Embryonic facial prominence (tissue), 1 donor: ENCODE data around the gene MYOM1.
"Not testable (repeated sequence)": the region's sequence is repeated elsewhere in the genome, so short reads cannot be mapped to it uniquely, and the experiment has no call there.

ENCODE experiments used
- DNase-seq: peaks from one replicate; pipeline ENCODE4 v3.0.0-alpha.2; 2016; ENCODE audit errors: extremely low spot score

The MYOM1 gene

DNA sequence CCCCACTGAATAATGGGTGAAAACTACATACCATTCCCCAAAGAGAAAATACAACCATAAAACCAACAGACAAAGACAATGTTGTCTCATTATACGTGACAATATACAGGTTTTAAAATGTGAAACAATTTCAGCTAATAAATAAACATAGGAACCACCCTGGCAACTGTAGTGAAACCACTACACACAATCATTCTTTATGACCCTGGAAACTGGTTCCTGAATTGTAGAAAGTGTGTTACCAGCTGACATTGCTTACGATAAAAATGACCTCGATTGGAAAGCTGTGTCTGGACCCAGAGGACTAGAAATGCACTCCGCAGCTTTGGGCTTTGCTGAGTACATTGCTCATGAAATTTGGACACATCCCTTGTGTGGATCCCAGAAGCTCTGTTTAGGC, 132.9 kb downstream of the MYOM1 start:
- no peak for DNase-seq

DNA sequence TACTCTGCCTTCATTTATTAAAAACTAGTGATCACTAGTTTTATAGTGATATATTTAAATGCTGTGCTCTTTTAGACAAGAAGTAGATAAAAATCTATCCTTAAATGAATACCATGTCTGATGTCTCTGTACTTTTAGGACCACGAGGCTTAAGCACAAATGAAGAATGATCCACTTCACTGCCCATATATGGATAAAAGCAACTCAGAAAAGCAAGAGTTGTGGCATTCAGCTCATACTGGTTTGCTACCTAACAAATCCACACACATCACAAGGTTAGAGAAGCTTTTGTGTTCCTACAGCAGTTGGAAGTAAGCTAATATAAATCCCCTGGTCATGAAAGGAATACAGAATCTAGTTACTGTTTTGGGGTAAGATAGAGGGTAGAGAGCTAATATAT, 134.2 kb downstream of the MYOM1 start:
- no peak for DNase-seq

DNA sequence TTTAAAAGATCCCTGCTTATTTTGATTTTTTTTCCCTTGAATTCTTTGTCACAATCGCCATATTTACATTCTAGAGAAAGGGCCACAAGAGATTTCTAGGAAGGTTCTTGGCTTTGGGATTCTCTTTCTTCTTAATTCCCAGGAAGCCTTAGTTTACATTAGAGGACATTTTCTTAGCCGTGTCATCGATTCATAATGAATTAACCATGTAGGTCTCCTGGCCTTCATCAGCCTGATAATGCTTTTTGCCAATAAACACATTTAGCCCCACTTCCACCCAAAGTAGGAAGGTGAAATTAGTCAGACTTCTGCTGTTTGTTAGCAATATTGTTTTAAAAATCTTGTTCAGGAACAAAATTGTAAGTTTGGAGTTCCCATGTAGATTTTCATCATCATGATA, 135.6 kb downstream of the MYOM1 start:
- no peak for DNase-seq

DNA sequence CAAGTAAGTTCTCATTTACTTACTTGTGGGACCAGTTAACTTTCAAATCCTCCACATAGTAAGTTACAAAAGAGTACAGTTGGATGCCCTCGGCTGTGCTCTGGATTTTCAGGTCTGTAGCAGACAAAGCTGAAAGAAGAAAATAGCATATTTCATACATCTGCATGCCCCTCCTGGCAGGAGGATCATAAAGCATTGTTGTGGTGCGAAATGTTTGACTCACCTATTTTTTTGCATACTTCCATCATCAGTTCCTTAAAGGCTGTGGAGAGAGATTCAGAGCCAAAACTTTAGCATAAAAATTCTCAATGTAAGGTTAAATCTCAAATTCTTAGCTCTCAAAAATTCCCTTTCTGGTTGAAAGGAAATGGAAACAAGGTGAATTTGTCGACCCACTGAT, 136.0 kb downstream of the MYOM1 start:
- no peak for DNase-seq

DNA sequence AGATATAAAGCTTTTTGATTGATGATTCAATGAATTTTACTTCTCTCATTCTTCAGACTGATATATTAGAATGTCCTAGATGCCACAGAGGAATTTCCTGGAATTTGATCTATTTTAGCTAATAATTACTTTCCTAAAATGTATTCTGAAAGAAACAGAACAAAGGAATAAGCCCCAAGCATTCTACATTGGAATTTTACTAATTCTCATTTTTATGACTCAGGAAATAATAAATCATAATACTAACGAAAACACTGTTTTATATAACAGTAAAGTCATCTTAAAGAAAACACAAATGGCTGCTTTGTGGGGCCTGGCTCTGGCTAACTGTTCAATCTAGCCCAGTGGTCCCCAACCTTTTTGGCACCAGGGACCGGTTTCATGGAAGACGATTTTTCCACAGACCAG, 138.2 kb downstream of the MYOM1 start:
- DNase-seq = no peak

DNA sequence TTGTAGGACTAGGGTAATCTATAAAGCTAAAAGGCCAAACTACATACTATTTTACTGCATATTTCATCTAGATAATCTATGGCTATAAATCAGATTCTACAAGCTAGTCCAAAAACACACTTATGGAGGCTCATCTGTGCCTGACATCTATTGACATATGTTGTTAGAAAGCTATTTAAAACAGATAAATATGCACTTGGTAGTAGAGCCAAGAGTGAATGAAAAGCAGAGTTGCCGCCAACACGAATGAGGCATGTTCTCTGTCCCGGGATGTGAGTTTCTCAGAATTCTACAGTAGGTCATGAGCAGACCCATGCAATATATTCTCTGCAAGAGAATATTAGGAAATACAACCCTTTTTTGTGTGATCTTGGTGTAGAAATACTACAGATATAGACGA, 140.1 kb downstream of the MYOM1 start:
- no peak for DNase-seq

DNA sequence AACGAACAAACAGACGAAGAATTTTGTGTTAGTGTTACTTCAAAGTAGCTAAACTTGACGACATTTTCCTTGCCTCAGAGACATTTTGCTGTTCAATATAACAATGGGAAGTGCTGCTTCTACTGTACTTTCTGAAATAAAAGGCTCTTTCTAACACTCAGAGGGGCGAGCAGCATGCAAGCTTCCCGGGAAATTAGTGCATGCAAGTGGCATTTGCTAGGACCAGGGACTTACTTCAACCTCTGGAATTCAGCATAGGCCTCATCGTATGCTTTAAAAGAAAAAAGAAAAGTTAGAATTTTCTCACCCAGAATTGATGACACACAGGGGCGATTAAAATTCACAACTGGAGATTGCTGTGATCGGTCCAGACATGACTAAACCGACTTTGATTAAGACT, 144.3 kb downstream of the MYOM1 start:
- DNase-seq = no peak

DNA sequence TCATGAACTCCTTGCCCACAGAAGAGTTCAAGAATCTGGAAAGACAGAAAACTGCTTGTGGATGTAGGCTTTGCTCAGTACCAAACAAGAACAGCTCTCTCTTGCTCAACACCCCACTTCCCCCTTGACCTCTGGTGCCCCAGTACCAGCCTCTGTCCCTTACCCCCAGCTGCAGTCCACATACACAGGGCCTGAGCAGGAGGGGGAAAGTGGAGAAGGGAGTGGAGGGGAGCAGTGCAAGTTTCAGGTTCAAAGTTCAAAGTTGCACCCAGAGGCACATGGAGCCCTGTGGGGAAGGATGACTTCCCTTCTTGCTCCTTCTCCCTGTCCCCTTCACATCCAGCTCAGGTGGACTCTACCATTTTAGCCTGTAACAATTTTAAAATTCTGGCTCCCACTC, 145.7 kb downstream of the MYOM1 start:
- no peak for DNase-seq

DNA sequence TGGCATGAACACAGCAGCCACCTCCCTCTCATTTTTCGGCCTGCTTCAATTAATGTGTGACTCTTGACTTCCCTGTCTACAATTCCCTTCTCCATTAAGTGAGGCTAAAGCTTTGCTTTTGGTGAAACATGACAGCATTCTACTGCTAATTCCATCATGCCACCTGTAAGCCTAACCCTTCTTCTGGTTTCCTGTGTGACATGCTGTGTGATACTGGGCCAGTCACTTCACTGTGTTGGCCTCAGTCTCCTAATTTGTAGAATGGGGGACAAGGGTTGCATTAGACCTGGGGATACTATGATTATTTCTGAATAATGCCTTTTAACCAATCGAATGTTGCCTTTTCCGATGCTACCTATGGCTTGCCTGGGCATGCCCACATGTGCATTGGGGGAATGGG, 146.4 kb downstream of the MYOM1 start:
- not testable (repeated sequence) for DNase-seq

DNA sequence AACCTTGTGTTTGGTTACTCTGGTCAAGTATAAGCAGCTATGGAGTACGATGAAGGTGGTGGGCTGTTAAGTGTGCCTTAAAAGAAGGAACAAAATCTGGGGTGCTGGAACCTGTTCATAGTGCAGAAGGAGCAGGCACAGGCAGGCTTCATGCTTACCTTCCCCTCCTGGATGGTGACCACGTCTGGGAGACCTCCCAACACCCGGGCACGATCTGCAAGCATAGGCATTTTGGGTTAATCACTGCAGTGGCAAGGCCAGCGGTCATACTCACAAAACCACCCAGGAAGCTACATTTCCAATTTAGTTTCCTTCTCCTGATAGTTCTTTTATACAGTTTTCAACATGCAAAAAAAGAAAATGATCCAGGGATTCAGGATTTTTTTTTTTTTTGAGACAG, 148.1 kb downstream of the MYOM1 start:
- DNase-seq = no peak

DNA sequence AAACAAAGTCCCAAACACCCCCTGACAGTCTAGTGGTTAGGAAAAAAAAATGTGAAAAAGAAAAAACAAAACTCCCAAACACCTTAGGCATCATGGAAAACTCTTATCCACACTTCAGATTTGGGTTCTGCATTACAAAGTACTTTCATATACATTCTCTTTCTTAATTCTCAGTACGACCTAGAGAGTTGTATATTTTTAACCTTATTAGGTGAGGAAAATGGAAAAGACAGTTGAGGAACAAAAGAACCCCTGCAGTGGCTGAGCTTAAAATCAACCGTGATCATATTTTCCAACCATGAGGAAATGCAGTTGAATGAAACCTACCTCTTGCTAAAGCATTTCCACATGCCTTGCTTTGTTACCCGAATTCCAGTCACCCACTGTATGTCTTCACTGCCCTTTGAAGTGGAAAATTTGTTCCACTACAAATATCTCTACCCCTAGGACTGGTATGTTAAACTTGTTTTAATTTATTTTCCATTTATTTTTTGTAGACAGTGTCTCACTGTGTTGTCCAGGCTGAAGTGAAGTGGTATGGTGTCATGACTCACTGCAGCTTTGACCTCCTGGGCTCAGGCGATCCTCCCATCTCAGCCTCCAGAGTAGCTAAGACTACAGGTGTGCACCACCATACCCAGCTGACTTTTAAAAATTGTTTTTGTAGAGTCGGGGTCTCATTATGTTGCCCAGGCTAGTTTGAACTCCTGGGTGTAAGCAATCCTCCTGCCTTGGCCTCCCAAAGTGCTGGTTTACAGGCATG, 149.9 kb downstream of the MYOM1 start:
- DNase-seq = no peak

DNA sequence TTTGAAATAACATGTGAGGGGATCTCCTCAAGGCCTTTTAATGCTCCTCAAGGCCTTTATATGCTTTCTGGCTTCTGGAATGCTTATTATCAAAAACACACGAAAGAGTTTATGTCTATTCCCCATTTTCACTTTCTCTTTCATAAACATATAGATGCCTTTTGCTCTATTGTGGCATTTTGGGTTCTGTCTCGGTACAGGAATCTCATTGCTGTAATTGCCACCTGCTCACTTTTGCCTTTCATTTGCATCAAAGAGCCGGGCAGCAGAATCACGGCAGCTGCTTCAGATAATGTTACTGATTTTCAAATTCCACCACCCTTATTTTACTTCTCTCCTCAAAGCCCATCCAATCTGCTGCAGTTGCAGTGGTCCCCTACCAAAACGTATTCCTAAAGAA, 152.0 kb downstream of the MYOM1 start:
- no peak for DNase-seq

DNA sequence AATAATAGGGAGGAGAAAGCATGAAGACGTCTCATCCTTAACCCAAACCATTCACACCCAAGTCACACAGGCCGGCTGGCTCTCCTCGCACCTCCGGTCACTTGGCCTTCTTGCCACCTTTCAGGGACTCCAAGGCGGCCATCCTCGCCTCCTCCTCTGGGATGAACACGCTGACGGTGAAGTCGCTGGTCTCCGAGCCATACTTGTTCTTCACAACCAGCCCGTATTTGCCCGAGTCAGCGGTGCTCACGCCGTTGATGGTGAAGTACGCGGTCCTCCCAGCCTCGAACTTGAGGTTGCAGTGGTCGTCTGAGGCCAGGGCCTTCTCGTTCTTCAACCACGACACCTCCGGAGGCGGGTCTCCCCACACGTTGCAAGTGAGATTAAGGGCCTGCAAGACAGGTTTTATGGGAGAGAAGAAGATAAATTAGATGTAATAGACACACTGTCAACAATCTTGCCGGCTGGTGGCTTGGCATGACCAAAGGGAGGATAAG, 152.6 kb downstream of the MYOM1 start:
- DNase-seq = no peak

DNA sequence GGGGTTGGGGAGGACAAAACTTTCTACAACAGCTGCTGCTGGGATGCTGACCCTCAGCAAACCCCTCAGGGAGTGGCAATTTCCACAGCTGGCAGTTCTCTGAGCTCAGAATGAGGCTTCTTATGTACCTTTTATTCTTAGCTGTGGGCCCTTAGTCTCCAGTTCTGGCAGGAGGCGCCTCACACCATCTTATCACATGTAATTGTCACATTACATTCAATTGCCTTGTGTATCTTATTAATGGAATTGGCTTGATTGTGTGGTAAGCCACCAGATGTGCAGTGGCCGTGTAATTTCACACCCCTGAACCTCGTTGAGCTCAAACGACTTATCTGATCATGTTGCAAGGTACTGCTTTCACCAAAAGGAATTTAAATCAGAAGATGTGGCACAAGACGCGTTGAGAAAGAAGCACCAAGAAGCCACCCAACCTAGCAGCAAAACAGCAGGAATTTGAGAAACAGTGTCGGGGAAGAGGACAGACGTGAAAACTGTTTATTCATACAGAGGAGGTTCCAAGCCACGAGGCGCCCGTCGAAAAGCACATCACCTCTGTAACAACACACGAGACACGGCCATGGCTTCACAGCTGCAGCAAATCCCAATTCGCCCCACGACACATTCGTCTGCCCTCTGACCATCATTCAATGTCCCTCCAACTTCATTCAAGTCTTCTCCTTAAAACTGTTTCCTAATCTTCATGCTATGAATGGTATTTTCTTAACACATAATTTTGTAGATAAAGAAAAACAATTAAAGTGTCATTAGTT, 153.2 kb downstream of the MYOM1 start:
- no peak for DNase-seq

DNA sequence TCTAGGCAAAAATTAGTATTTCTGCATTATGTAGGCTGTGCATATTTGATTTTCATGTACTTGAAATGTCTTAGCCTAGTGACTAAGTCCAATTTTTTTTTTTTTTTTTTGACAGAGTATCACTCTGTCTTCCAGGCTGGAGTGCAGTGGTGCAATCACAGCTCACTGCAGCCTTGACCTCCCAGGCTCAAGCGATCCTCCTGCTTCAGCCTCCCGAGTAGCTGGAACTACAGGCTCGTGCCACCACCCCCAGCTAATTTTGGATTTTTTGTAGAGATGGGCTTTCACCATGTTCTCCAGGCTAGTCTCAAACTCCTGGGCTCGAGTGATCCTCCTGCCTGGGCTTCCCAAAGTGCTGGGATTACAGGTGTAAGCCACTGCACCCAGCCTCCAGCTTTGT, 156.0 kb downstream of the MYOM1 start:
- not testable (repeated sequence) for DNase-seq

DNA sequence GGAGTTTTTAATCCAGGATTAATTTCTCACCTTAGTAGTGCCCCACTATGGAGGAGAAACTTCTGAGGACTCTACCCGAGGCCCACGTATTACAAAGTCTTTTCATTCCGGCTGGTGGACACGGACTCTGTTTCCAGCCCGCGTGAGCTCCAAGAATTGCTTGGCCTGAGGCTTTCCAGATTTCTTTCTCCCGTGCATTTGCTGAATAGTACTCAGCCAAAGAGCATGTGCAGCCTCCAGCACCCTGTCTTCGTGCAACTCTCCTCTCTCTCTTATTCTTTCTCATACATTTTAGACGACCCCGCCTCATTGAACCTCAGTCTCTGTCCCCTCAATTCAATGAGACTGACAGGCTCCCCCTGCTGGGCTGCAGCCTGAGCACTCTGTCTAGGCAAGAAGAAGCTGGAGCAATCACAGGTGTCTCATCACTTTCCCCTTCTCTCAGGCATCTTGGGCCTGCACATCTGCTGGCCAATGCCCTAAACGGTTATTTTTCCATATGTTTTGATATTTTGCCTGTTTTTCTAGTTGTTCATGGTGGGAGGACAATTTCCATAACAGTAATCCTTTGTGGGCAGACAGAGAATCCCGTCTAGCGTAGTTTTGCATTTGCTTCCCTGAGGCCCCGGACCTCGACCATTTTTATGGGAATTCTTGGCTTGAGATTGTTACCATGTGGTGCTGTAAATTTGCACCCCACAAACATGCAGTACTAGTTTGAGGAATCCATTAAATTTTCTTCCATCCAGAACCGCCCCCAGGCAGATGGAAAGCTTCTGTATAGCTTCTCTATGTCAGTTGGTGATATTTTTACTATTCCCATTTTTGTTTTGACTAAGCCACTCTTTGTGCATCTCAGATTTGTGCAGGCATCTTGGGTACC, 156.7 kb downstream of the MYOM1 start:
- no peak for DNase-seq

DNA sequence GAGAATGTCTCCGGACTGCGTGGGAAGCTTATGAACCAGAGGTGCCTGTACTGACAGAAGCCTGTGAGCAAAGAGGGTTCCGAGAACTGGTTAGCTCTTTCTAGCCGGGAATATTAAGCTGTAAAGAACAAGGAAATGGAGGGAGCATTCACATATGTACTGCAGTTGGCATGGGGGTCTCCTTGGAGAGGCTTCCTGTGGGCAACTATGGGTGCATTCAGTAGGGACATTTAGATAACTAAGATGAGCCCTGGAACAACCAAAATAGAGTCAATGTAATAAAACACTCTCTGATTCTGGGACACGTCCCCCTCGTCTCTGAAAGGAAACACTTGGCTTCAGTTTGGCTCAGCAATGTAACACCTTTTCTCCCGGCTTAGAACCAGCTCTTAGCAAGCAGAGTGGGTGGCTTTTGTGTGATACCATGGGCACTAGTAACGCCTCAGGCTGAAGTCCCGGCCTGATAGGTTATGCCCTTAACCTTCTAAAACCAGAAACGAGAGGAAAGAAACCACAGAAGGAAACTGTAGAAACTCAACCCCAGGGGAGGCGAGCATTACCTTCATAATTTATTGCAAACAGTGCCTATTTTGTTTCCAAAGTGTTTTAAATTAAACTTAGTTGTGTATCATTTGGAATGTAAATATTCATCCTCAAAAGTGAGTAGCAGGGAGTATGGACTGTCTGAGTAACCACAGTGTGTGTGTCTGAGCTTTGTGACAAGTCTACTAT, 158.0 kb downstream of the MYOM1 start:
- no peak for DNase-seq

DNA sequence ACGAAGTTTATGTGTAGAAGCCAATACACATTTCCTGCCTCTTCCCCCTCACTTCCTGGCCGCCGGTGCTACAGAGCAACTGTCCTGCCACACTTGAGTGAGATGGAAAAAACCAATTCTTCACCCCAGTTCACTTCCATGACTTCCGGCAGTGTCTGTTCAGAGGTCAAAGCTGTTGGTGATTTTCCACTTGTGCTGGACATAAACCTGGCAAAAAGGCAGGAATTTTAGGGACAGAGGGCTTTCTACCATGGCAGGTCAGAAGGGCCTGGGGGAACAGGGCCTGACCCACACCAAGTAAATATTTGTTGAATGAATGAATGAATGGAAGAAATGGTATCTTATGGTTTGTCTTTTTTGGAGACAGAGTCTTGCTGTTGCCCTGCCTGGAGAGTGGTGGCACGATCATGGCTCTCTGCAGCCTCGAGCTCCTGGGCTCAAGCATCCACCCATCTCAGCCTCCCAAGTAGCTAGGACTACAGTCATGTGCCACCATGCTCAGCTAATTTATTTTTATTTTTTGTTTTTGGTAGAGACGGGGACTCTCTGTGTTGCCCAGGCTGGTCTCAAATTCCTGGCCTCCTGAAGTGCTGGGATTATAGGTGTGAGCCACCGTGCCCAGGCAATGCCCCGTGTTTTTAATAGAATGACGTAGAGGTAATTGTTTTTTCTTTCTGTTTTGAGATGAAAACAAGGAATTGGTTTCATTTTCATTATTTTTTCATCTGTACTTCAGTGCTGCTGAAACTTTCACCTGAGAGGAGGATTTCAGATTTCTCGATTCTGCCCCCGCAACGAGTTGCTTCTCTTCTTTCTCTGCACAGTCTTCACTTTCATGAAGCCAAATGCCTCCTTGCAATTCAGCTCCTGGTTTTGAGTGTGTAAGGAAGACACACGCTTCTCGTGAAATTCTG, 158.8 kb downstream of the MYOM1 start:
- no peak for DNase-seq

DNA sequence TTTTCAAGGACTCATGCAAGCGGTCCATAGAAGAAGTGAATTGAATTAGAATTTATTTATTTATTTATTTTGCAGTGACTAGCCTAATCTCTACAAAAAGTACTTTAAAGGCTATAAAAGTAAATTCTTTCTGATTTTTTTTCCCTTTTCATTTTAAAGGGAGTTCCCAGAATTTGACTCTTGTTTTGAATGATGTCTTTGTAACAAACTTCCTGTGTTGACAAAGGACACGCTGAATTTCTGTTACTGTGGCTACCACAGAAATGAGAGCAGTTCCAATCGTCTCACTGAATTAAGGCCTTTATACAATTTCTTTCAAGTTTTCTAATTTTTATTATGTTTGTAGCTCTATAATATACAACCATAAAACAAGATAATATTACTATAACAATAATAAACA, 160.5 kb downstream of the MYOM1 start:
- no peak for DNase-seq
